ENCODE results near the gene OTUD6A.

OTUD6A gene

GRCh38 chrX:70062076-70062475 is at the start of gene OTUD6A:
OTUD6A (plus strand) TSS chrX:70062457; CDS start chrX:70062525, 68 bp downstream.
- no peak for DNase-seq (ENCODE audit: low read depth)

GRCh38 chrX:70012756-70013155 is 49.5 kb upstream of the OTUD6A start:
- DNase-seq (ENCODE audit: low read depth): no peak

GRCh38 chrX:70013466-70014381 is 48.5 kb upstream of the OTUD6A start:
- no peak for DNase-seq (ENCODE audit: low read depth)

GRCh38 chrX:70016513-70016912 is 45.7 kb upstream of the OTUD6A start:
- DNase-seq (ENCODE audit: low read depth): no peak

- DNase-seq (ENCODE audit: low read depth): no peak
Observed at GRCh38 chrX:70022616-70023015, 39.6 kb upstream of the OTUD6A start.

GRCh38 chrX:70025464-70025863 is 36.8 kb upstream of the OTUD6A start:
- DNase-seq (ENCODE audit: low read depth): peak; percentile 55

- peak; percentile 59 for DNase-seq (ENCODE audit: low read depth)
Observed at GRCh38 chrX:70026112-70026850, 36.0 kb upstream of the OTUD6A start.

- no peak for DNase-seq (ENCODE audit: low read depth)
Observed at GRCh38 chrX:70026851-70027200, 35.4 kb upstream of the OTUD6A start.

GRCh38 chrX:70029863-70030262 is 32.4 kb upstream of the OTUD6A start:
- DNase-seq (ENCODE audit: low read depth): no peak

- DNase-seq (ENCODE audit: low read depth): peak; percentile 47
Observed at GRCh38 chrX:70030301-70030767, 31.9 kb upstream of the OTUD6A start.

GRCh38 chrX:70032792-70033191 is 29.5 kb upstream of the OTUD6A start:
- DNase-seq (ENCODE audit: low read depth): peak; percentile 34

GRCh38 chrX:70033348-70034051 is 28.8 kb upstream of the OTUD6A start:
- DNase-seq (ENCODE audit: low read depth): no peak

GRCh38 chrX:70034646-70035045 is 27.6 kb upstream of the OTUD6A start:
- DNase-seq (ENCODE audit: low read depth): no peak

GRCh38 chrX:70038515-70038914 is 23.7 kb upstream of the OTUD6A start:
- no peak for DNase-seq (ENCODE audit: low read depth)

GRCh38 chrX:70038951-70039350 is 23.3 kb upstream of the OTUD6A start:
- DNase-seq (ENCODE audit: low read depth): no peak

- DNase-seq (ENCODE audit: low read depth): no peak
Observed at GRCh38 chrX:70039758-70040157, 22.5 kb upstream of the OTUD6A start.

GRCh38 chrX:70041993-70042392 is 20.3 kb upstream of the OTUD6A start:
- no peak for DNase-seq (ENCODE audit: low read depth)

GRCh38 chrX:70042399-70043371 is 19.6 kb upstream of the OTUD6A start:
- no peak for DNase-seq (ENCODE audit: low read depth)

- DNase-seq (ENCODE audit: low read depth): no peak
Observed at GRCh38 chrX:70043685-70044084, 18.6 kb upstream of the OTUD6A start.

GRCh38 chrX:70044541-70045245 is 17.6 kb upstream of the OTUD6A start:
- DNase-seq (ENCODE audit: low read depth): no peak

GRCh38 chrX:70046978-70047377 is 15.3 kb upstream of the OTUD6A start:
- no peak for DNase-seq (ENCODE audit: low read depth)
